ENCODE results near the gene FGF4. TPM values are rescaled to one million over a fixed set of nuclear protein-coding genes. Genes with fewer than 3 reads are reported as not detected.

Gene FGF4
- total and polyA plus RNA-seq, 2 donors (not counting 3 experiments of a cell fraction or from before 2014, with no cell fraction given), result not detected

GRCh38 chr11:69752890-69753289 is 22.3 kb downstream of the FGF4 start:
- H3K9ac ChIP-seq (replicated peaks; ENCODE audit: extremely low read depth, insufficient read depth, low read length), result no peak overlapping the region
- POLR2A ChIA-PET, result no interaction called here
- no peaks in the 10 kb centered on the region for H3K79me2 ChIP-seq (ENCODE audit: control insufficient read depth, insufficient read depth, low read length)
- dilution Hi-C loops (cut with MboI; ENCODE audit: extremely low pct_ligation_motif_present, low sequenced_read_pairs) (no loop called here), intact Hi-C loops (cut with micrococcal nuclease) (no loop called here)
- H4K20me1 ChIP-seq (replicated peaks; ENCODE audit: control insufficient read depth, extremely low read depth, insufficient read depth, low read length), result no peaks in the 10 kb centered on the region
- H2AFZ ChIP-seq (ENCODE audit: low read depth, low read length), result no peak overlapping the region
- no peak overlapping the region for H3K4me2 ChIP-seq (ENCODE audit: insufficient read depth, low read length)
- no peak overlapping the region for H3K4me3 ChIP-seq (replicated peaks in 1 of 3; ENCODE audit: insufficient read depth in 1 of 3, low read depth in 1 of 3, low read length in 3 of 3)
- CTCF ChIA-PET, result no interaction called here
- H3K36me3 ChIP-seq (ENCODE audit: control insufficient read depth in 2 of 2, extremely low read depth in 1 of 2, insufficient read depth in 2 of 2, low read length in 2 of 2), result no peaks in the 10 kb centered on the region
- H3K27me3 ChIP-seq (ENCODE audit: control insufficient read depth in 2 of 2, insufficient read depth in 2 of 2, low read length in 2 of 2), result no peaks in the 10 kb centered on the region
- no peaks in the 10 kb centered on the region for H3K4me1 ChIP-seq (ENCODE audit: control insufficient read depth, extremely low read depth, insufficient read depth, low read length)
- DNase-seq (ENCODE audit: low read depth, low spot score) (no peak), FAIRE-seq (no peak)
- no peak overlapping the region for H3K27ac ChIP-seq (ENCODE audit: insufficient read depth, low read depth, low read length)
- no peak for TF ChIP-seq CTCF (IDR thresholded peaks at IDR 0.05; ENCODE audit: extremely low read depth in 1 of 2, insufficient read depth in 1 of 2, low read depth in 1 of 2, low read length in 2 of 2)
- no peak for TF ChIP-seq FOS (IDR thresholded peaks at IDR 0.05; ENCODE audit: borderline replicate concordance, insufficient read depth, low read length)
- TF ChIP-seq JUN (IDR thresholded peaks at IDR 0.05; ENCODE audit: borderline replicate concordance, insufficient read depth, insufficient read length, low read depth), result no peak
- no peak for TF ChIP-seq MAX (IDR thresholded peaks at IDR 0.05; ENCODE audit: insufficient read depth, insufficient read length)
- TF ChIP-seq MYC (IDR thresholded peaks at IDR 0.05; ENCODE audit: low read depth, low read length), result no peak
- TF ChIP-seq EZH2 (IDR thresholded peaks at IDR 0.05; ENCODE audit: borderline replicate concordance, low read depth, low read length, severe bottlenecking), result no peak
- no peak for TF ChIP-seq POLR2AphosphoS5 (IDR thresholded peaks at IDR 0.05; ENCODE audit: insufficient read depth, low read depth, low read length)
- no peak for TF ChIP-seq POLR2A (IDR thresholded peaks at IDR 0.05; ENCODE audit: low read depth, low read length)
- TF ChIP-seq GATA2 (IDR thresholded peaks at IDR 0.05; ENCODE audit: insufficient read depth, insufficient read length, low read depth, low read length), result no peak
- H3K9me3 ChIP-seq (replicated peaks; ENCODE audit: control insufficient read depth, insufficient read depth, low read length), result no peaks in the 10 kb centered on the region
- BruUV-seq (replicated peaks), result no TSS peak
- no peaks in the 10 kb centered on the region for H3K9me1 ChIP-seq (replicated peaks; ENCODE audit: control insufficient read depth, extremely low read depth, insufficient read depth, low read length)

Data from endothelial cell of umbilical vein (primary cell).